ENCODE measurements around the gene FASN.

DNA sequence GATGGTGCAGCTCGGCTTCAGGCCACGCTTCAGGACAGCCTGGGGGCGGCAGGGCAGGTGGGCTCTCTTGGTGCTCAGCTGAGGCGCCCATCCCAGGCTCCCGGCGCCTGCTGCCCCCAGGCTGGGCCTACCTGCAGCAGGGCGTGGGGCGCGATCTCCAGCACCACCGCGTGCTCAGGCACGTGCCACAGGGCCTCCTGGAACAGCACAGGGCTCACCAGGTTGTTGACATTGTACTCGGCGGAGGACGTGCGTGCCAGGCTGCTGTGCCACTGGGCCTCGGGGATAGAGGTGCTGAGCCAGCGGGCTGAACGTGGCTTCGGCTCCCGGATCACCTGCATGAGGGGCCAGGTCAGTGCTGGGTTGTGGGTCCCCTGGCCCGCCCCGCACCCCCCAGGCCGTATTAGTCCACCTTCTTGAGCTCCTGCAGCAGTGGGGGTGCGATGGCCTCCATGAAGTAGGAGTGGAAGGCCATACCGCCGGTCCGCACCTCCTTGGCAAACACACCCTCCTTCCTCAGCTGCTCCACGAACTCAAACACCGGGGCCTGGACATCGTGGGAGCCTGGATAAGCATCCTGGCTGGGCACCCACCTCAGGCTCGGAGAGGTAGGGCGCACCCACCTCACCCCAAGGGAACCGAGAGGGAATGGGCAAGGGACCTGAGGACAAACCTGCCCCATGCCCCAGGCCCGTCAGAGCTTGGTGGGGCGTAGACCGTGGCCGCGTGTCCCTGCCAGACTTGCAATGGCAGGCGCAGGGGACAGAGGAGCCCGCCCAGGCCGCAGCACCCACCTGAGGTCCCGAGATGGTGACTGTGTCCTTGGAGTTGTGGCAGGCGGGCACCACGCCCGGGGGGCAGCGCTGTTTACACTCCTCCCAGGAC, 9.0 kb downstream of the FASN start:
- TF ChIP-seq CTCF (IDR thresholded peaks at IDR 0.05) (no peak), ZFX (IDR thresholded peaks at IDR 0.05; ENCODE audit: borderline replicate concordance) (no peak)
